Measurements from ENCODE around the gene CEP72.
"Not testable (repeated sequence)": the region's sequence is repeated elsewhere in the genome, so short reads cannot be mapped to it uniquely, and the experiment has no call there.

CEP72 gene

GRCh38 chr5:611731-612486 lies at the start of gene CEP72:
Gene CEP72 (plus strand): TSS chr5:612340. CDS start chr5:612362, 22 bp downstream.
- DNase-seq: peak; percentile 94

GRCh38 chr5:565782-566440 lies 46.2 kb upstream of the CEP72 start:
- no peak for DNase-seq

GRCh38 chr5:566636-567309 lies 45.4 kb upstream of the CEP72 start:
- no peak for DNase-seq

- DNase-seq: no peak
These were observed 44.5 kb upstream of the CEP72 start for GRCh38 chr5:567664-568060.

- DNase-seq: no peak
These were observed 43.9 kb upstream of the CEP72 start for GRCh38 chr5:568061-568781.

- no peak for DNase-seq
These were observed 43.3 kb upstream of the CEP72 start for GRCh38 chr5:568809-569208.

- DNase-seq: no peak
These were observed 42.7 kb upstream of the CEP72 start for GRCh38 chr5:569358-569867.

- DNase-seq: no peak
These were observed 42.2 kb upstream of the CEP72 start for GRCh38 chr5:569868-570361.

- no peak for DNase-seq
These were observed 41.7 kb upstream of the CEP72 start for GRCh38 chr5:570446-570845.

- DNase-seq: no peak
These were observed 41.3 kb upstream of the CEP72 start for GRCh38 chr5:570886-571285.

GRCh38 chr5:571791-572190 lies 40.3 kb upstream of the CEP72 start:
- DNase-seq: no peak

- no peak for DNase-seq
These were observed 39.6 kb upstream of the CEP72 start for GRCh38 chr5:572398-573019.

GRCh38 chr5:573206-573605 lies 38.9 kb upstream of the CEP72 start:
- DNase-seq: no peak

GRCh38 chr5:573976-574375 lies 38.2 kb upstream of the CEP72 start:
- DNase-seq: no peak

- no peak for DNase-seq
These were observed 37.2 kb upstream of the CEP72 start for GRCh38 chr5:574906-575305.

- no peak for DNase-seq
These were observed 36.5 kb upstream of the CEP72 start for GRCh38 chr5:575636-576035.

GRCh38 chr5:577214-577613 lies 34.9 kb upstream of the CEP72 start:
- DNase-seq: not testable (repeated sequence)

- DNase-seq: no peak
These were observed 34.3 kb upstream of the CEP72 start for GRCh38 chr5:577800-578199.

- no peak for DNase-seq
These were observed 32.9 kb upstream of the CEP72 start for GRCh38 chr5:579211-579610.

GRCh38 chr5:579746-580366 lies 32.3 kb upstream of the CEP72 start:
- DNase-seq: no peak

GRCh38 chr5:580436-580835 lies 31.7 kb upstream of the CEP72 start:
- DNase-seq: no peak

- DNase-seq: no peak
These were observed 30.9 kb upstream of the CEP72 start for GRCh38 chr5:581266-581665.
